Lung (tissue), 12 donors: Measurements from ENCODE around the gene ADAMTS2. TPM values are rescaled to one million over a fixed set of nuclear protein-coding genes. Genes with fewer than 3 reads are reported as not detected.

Experiments
- ATAC-seq: fragments of 200-7000 bp; cut with Tn5 transposase; one replicate; pipeline ENCODE4 v1.9.1; 2020; ENCODE audit warnings: moderate number of reproducible peaks; ENCODE audit not compliant: insufficient read depth, low FRiP score
- DNase-seq, 3 donors: peaks; one replicate each; pipeline ENCODE4 v3.0.0-alpha.2; 2013 to 2017
- H3K27ac ChIP-seq, 2 donors: one replicate each; pipeline ENCODE4 v1.5.1; 2013; ENCODE audit warnings: mild to moderate bottlenecking in 2 of 2, moderate library complexity in 2 of 2, control low read depth in 1 of 2, inconsistent platforms in 1 of 2, low read depth in 1 of 2, low read length in 1 of 2
- H3K27me3 ChIP-seq, 3 donors: one replicate each; pipeline ENCODE4 v1.5.1; 2013; ENCODE audit warnings: low read length in 2 of 3; ENCODE audit not compliant: control insufficient read depth in 3 of 3, insufficient read depth in 3 of 3
- H3K36me3 ChIP-seq, 4 donors: one replicate each; pipeline ENCODE4 v1.5.1; 2013; ENCODE audit warnings: low read length in 4 of 4, mild to moderate bottlenecking in 1 of 4, moderate library complexity in 1 of 4; ENCODE audit not compliant: control insufficient read depth in 4 of 4, insufficient read depth in 4 of 4
- H3K4me1 ChIP-seq, 5 donors: one replicate each; pipeline ENCODE4 v1.5.1; 2013; ENCODE audit warnings: low read length in 5 of 5, mild to moderate bottlenecking in 2 of 5, moderate library complexity in 1 of 5; ENCODE audit not compliant: control insufficient read depth in 5 of 5, insufficient read depth in 5 of 5
- H3K4me3 ChIP-seq: one replicate; pipeline ENCODE4 v1.5.1; 2013; ENCODE audit warnings: mild to moderate bottlenecking, control low read depth, moderate library complexity
- H3K9ac ChIP-seq, 2 donors: one replicate each; pipeline ENCODE4 v1.5.1; 2013; ENCODE audit warnings: low read length in 2 of 2, control low read depth in 1 of 2; ENCODE audit not compliant: insufficient read depth in 1 of 2
- H3K9me3 ChIP-seq, 4 donors: one replicate each; pipeline ENCODE4 v1.5.1; 2013; ENCODE audit warnings: low read length in 3 of 4, mild to moderate bottlenecking in 1 of 4, moderate library complexity in 1 of 4; ENCODE audit not compliant: control insufficient read depth in 4 of 4, insufficient read depth in 3 of 4
- CTCF ChIP-seq: IDR thresholded peaks from 2 replicates; pipeline ENCODE4 v1.5.1; 2012; ENCODE audit warnings: mild to moderate bottlenecking; ENCODE audit errors: control extremely low read depth, extremely low read depth
- WGBS, 2 donors: extraction: QIAGEN DNeasy Blood & Tissue Kit; methylation state at CpG; one replicate each; pipeline ENCODE4 v1.1.7; 2013; 5-methylcytosine and 5-hydroxymethylcytosine counted together
- polyA plus RNA-seq, 2 donors: library from polyadenylated mRNA; stranded (reverse); fragments of 200-250 nt; gene quantifications; one replicate each; pipeline ENCODE4 v1.2.1, GENCODE V29; 2013
- total RNA-seq, 2 donors: library from RNA; depleted of rRNA in 1 of 2; stranded (reverse); fragments of >200 nt in 1 of 2; gene quantifications; one replicate each; pipeline ENCODE4 v1.2.1, GENCODE V29; 2014 to 2021
- donor health status: control.
- donor health status: control.
- donor health status: Bipolar disorder and iron deficiency.
- donor health status: healthy.
- donor health status: DM: yes; HTN: yes; CAD: no.

Gene ADAMTS2
- total and polyA plus RNA-seq, 4 donors, result 9.3 to 45.5 (median 28.7) TPM

DNA sequence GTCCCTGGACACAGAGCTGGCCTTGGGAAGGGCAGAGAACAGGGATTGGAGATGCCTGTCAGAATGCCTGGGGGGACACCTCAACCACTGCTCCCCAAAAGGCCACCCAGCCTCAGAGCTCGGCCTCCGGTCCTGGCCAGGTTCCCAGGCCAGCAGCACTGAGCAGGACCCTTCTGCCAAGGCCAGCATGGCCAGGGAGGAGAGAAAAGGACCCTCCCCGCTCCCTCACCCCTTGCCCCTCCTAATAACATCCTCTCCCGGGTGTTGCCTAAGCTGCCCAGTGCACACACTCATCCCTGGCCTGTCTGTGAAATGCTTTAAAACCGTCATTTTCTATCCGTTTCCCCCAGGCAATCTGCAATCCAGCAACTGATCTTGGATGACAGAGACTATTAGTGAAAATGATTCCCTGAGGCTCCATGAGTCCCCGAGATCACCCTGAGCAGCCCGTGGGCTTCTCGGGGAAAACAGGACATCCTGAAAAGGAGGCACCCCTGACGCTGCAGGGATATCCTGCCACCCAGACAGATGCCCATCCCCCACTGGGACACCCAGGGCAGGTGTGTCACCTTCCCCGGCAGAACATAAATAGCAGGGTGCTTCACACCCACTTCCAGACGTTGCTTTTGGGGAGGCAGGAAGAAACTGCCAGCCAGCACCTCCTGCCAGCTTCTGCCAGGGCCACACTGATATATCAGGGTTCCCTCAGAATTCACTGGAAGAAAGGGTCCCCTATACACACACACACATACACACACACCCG, 75.3 kb downstream of the ADAMTS2 start:
- Histone ChIP-seq H3K27me3 (no peaks in the 10 kb centered on the region), H3K9me3 (no peaks in the 10 kb centered on the region), H3K4me1 (peaks cover 0 to 81% (median 63%) of the 10 kb centered on the region in 5 donors), H3K27ac (peak overlapping the region in 1 of 2 donors; percentile 65), H3K9ac (no peak overlapping the region), H3K36me3 (peaks cover 0 to 6% (median under 1%) of the 10 kb centered on the region in 4 donors), H3K4me3 (no peak overlapping the region)
- ATAC-seq (no peak), DNase-seq (peak in 1 of 3 donors; percentile 14)
- WGBS, 2 donors, result 63 to 66% methylated on average over 13 of the region's 13 CpGs
- TF ChIP-seq CTCF, result no peak

DNA sequence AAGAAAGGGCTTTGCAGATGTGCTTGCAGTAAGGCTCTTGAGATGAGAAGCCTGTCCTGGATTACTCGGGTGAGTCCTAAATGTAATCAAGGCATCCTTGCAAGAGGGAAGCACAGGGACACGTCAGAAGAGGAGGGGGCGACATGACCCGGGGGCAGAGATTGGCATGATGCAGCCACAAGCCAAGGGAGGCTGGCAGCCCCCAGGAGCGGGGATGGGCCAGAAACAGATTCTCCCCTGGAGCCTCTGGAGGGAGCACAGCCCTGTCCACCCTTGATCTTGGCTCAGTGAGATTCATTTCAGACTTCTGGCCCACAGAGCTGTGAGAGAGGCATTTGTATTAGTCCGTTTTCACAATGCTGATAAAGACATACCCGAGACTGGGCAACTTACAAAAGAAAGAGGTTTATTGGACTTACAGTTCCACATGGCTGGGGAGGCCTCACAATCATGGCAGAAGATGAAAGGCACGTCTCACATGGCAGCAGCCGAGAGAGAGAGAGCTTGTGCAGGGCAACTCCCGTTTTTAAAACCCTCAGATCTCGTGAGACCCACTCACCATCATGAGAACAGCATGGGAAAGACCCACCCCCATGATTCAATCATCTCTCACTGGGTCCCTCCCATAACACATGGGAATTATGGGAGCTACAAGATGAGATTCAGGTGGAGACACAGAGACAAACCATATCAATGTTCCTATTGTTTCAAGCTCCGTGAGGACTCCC, 76.1 kb downstream of the ADAMTS2 start:
- WGBS, 2 donors, result 78 to 92% methylated on average over 12 of the region's 12 CpGs

DNA sequence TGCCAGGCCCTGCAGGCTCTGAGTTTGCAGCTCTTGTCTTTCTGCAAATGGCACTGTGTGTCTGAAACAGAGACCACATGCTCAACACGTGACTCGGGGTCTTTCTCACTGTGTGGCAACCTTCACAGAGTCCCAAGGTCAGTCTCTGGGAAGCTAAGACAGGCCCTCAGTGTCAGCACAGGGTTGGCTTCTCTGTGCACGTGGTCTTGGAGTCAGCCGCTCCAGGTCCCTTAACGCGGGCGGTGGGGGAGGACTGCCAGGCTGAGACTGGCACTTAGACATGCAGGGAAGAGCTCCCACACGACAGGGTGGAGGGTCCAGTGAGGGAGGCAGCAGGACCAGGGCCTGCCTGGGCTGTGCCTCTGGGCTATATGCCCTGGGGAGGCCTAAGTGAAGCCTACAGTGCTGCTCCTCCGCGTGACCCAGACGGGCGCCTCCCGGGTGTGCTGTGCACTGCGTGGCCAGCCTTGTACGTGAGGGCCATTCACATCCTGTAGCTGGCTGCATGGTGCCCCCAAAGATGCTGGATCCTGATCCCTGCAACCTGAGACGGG, 76.8 kb downstream of the ADAMTS2 start:
- Histone ChIP-seq H3K9me3 (no peaks in the 10 kb centered on the region), H3K27me3 (no peaks in the 10 kb centered on the region), H3K9ac (no peak overlapping the region), H3K4me1 (peaks cover 0 to 82% (median 57%) of the 10 kb centered on the region in 5 donors), H3K4me3 (no peak overlapping the region), H3K36me3 (peaks cover 0 to 6% (median under 1%) of the 10 kb centered on the region in 4 donors), H3K27ac (no peak overlapping the region)
- TF ChIP-seq CTCF, result no peak
- ATAC-seq, result no peak
- 82 to 87% methylated on average over 16 of the region's 16 CpGs for WGBS, 2 donors
- DNase-seq, result peak in 1 of 3 donors; percentile 9

More for the DNA sequence above, 76.1 kb downstream of the ADAMTS2 start:
- H3K27me3 ChIP-seq, result no peaks in the 10 kb centered on the region
- H3K4me1 ChIP-seq, result peaks cover 0 to 85% (median 59%) of the 10 kb centered on the region in 5 donors
- H3K9ac ChIP-seq, result no peak overlapping the region
- no peaks in the 10 kb centered on the region for H3K9me3 ChIP-seq
- TF ChIP-seq CTCF, result no peak
- H3K36me3 ChIP-seq, result peaks cover 0 to 6% (median under 1%) of the 10 kb centered on the region in 4 donors
- H3K27ac ChIP-seq, result peak overlapping the region in 1 of 2 donors; percentile 63
- DNase-seq (peak in 1 of 3 donors; percentile 12), ATAC-seq (no peak)
- no peak overlapping the region for H3K4me3 ChIP-seq
